Measurements from ENCODE around the gene SBF2.

SBF2 gene

GRCh38 chr11:9752091-9752490 is 541.9 kb downstream of the SBF2 start:
- Histone ChIP-seq H4K20me1 (ENCODE audit: insufficient read depth, low read length) (no peaks in the 10 kb centered on the region), H3K9me2 (ENCODE audit: low read depth, low read length) (no peaks in the 10 kb centered on the region), H3K9me3 (ENCODE audit: low read length) (no peaks in the 10 kb centered on the region), H3K4me2 (ENCODE audit: low read length) (no peak overlapping the region), H3F3A (ENCODE audit: insufficient read depth, low read length) (peaks cover 18% of the 10 kb centered on the region), H3K79me2 (ENCODE audit: insufficient read depth, low read length) (no peaks in the 10 kb centered on the region), H3K4me3 (ENCODE audit: low read depth, low read length, poor library complexity, severe bottlenecking) (no peak overlapping the region), H3K4me1 (ENCODE audit: insufficient read depth, low read length, severe bottlenecking) (peaks cover 87% of the 10 kb centered on the region), H3K9ac (ENCODE audit: low read length) (no peak overlapping the region), H3K27ac (ENCODE audit: low read depth, low read length, poor library complexity, severe bottlenecking) (peak overlapping the region; percentile 90), H2AFZ (ENCODE audit: low read length) (no peak overlapping the region), H3K27me3 (ENCODE audit: insufficient read depth, low read length) (no peaks in the 10 kb centered on the region), H3K36me3 (ENCODE audit: insufficient read depth, low read length) (peaks cover 51% of the 10 kb centered on the region)
- TF ChIP-seq EZH2 (IDR thresholded peaks at IDR 0.05; ENCODE audit: borderline replicate concordance, low read length), result no peak
- TF ChIP-seq CTCF (IDR thresholded peaks at IDR 0.05; ENCODE audit: low read length), result no peak

- no peak for TF ChIP-seq EZH2 (IDR thresholded peaks at IDR 0.05; ENCODE audit: borderline replicate concordance, low read length)
- no peak for TF ChIP-seq CTCF (IDR thresholded peaks at IDR 0.05; ENCODE audit: low read length)
- peaks cover 13% of the 10 kb centered on the region for H3F3A ChIP-seq (ENCODE audit: insufficient read depth, low read length)
These were observed 543.5 kb downstream of the SBF2 start for GRCh38 chr11:9750551-9750950.

GRCh38 chr11:9748361-9748970 is 545.6 kb downstream of the SBF2 start:
- H3K4me2 ChIP-seq (ENCODE audit: low read length), result peak overlapping the region; percentile 36; the same call in 1 of the 2 replicates
- H3F3A ChIP-seq (ENCODE audit: insufficient read depth, low read length), result peaks cover 8% of the 10 kb centered on the region; the same call in 1 of the 2 replicates
- no peak overlapping the region for H2AFZ ChIP-seq (ENCODE audit: low read length)
- H3K9me3 ChIP-seq (ENCODE audit: low read length), result no peaks in the 10 kb centered on the region
- peak overlapping the region; percentile 89 for H3K27ac ChIP-seq (ENCODE audit: low read depth, low read length, poor library complexity, severe bottlenecking)
- peaks cover 86% of the 10 kb centered on the region for H3K36me3 ChIP-seq (ENCODE audit: insufficient read depth, low read length)
- no peaks in the 10 kb centered on the region for H3K9me2 ChIP-seq (ENCODE audit: low read depth, low read length)
- H3K4me3 ChIP-seq (ENCODE audit: low read depth, low read length, poor library complexity, severe bottlenecking), result no peak overlapping the region
- no peaks in the 10 kb centered on the region for H3K27me3 ChIP-seq (ENCODE audit: insufficient read depth, low read length)
- no peaks in the 10 kb centered on the region for H4K20me1 ChIP-seq (ENCODE audit: insufficient read depth, low read length)
- TF ChIP-seq CTCF (IDR thresholded peaks at IDR 0.05; ENCODE audit: low read length), result peak; percentile 90
- no peak for TF ChIP-seq EZH2 (IDR thresholded peaks at IDR 0.05; ENCODE audit: borderline replicate concordance, low read length)
- no peaks in the 10 kb centered on the region for H3K79me2 ChIP-seq (ENCODE audit: insufficient read depth, low read length)
- H3K9ac ChIP-seq (ENCODE audit: low read length), result peak overlapping the region; percentile 47
- H3K4me1 ChIP-seq (ENCODE audit: insufficient read depth, low read length, severe bottlenecking), result peaks cover 87% of the 10 kb centered on the region

More at GRCh38 chr11:9750551-9750950, 543.5 kb downstream of the SBF2 start:
- H3K4me3 ChIP-seq (ENCODE audit: low read depth, low read length, poor library complexity, severe bottlenecking), result no peak overlapping the region
- no peaks in the 10 kb centered on the region for H3K27me3 ChIP-seq (ENCODE audit: insufficient read depth, low read length)
- no peak overlapping the region for H3K4me2 ChIP-seq (ENCODE audit: low read length)
- H3K27ac ChIP-seq (ENCODE audit: low read depth, low read length, poor library complexity, severe bottlenecking), result peak overlapping the region; percentile 33
- H3K9me3 ChIP-seq (ENCODE audit: low read length), result no peaks in the 10 kb centered on the region
- H2AFZ ChIP-seq (ENCODE audit: low read length), result no peak overlapping the region
- H3K79me2 ChIP-seq (ENCODE audit: insufficient read depth, low read length), result no peaks in the 10 kb centered on the region
- peaks cover 87% of the 10 kb centered on the region for H3K4me1 ChIP-seq (ENCODE audit: insufficient read depth, low read length, severe bottlenecking)
- H3K9ac ChIP-seq (ENCODE audit: low read length), result no peak overlapping the region
- no peaks in the 10 kb centered on the region for H4K20me1 ChIP-seq (ENCODE audit: insufficient read depth, low read length)
- H3K9me2 ChIP-seq (ENCODE audit: low read depth, low read length), result no peaks in the 10 kb centered on the region
- peaks cover 66% of the 10 kb centered on the region for H3K36me3 ChIP-seq (ENCODE audit: insufficient read depth, low read length)

Data from OCI-LY1 (cell line).